Measurements from ENCODE around the gene NDUFV1.
A peak's percentile ranks its signal among the peaks of the same experiment; 100 is the strongest.
"Not testable (repeated sequence)": the region's sequence is repeated elsewhere in the genome, so short reads cannot be mapped to it uniquely, and the experiment has no call there.

The NDUFV1 gene

GRCh38 chr11:67586568-67587250 lies 20.0 kb upstream of the NDUFV1 start:
- DNase-seq: no peak

DNA sequence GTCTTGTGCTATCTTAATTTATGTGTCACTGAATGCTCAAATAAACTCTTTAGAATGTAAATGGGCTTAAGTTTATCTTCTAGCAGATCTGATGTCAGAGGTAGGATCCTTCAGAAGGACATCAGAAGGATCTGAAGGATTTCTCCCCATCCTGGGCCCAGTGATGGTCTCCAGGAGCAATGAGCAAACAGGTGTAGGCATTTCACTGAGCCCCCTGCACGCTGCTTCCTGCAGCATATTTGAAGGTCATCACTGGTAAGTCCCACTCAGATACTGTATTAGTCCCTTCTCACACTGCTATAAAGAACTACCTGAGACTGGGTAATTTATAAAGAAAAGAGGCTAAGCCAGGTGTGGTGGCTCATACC lies 18.6 kb upstream of the NDUFV1 start:
- no peak for DNase-seq

DNA sequence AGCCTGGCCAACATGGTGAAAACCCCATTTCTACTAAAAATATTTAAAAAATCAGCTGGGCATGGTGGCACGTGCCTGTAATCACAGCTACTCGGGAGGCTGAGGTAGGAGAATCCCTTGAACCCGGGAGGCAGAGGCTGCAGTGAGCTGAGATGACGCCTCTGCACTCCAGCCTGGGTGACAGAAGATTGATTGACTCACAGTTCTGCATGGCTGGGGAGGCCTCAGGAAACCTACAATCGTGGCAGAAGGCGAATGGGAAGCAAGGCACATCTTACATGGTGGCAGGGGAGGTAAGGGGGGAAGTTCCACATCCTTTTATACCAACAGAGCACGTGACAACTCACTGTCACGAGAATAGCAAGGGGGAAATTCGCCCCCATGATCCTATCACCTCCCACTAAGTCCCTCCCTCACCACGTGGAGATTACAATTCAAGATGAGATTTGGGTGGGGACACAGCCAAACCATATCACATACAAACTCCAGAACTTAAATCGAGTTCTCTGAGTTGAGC lies 17.8 kb upstream of the NDUFV1 start:
- DNase-seq: not testable (repeated sequence)

DNA sequence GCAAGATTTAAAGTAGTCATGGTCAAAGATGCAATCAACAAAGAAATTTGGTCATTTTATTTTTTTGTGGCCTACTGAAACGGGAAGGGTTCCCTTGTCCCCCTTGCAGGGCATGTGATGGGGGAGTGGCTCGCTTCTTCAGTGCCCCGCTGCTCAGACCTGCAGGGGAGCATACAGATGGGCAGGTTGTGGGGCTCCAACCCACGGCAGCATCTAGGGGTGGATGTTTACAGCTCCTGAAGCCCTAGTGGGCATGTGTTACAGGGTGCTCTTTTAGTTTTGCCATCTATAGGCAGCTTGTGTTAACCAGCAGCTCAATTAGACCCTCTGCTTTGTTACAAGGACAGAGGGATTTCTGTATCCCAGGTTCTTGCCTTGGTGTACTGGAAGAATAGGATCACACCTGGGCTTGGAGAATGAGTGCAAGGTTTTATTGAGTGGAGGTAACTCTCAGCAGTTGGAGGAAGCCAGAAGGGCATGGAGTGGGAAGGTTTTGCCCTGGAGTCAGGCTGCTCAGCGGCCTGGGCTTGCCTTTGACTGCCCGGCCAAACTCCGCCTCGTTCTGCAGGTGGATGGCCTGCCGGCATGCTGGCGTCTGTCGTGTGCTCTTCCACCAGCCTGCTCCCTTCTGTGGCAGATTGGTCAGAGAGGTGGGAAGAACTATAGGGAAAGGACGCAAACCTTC lies 13.7 kb upstream of the NDUFV1 start:
- no peak for DNase-seq

DNA sequence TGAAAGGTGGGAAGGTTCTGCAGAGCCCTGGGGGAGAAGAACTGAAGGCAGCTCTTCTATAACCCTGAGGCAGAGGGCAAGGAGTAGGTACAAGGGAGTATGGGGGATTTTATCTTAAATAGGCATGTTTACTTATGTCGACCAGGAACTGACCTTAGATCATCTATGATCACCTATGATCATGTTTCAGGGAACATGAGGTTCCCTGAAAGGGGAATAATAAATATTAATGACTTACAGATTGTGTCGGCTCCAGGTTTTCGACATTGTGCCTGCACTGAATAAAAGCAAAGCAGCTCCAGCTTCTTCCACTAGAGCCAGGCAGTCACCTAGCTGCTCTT lies 13.2 kb upstream of the NDUFV1 start:
- no peak for DNase-seq

- DNase-seq: no peak
These were observed 12.3 kb upstream of the NDUFV1 start for GRCh38 chr11:67594480-67594879.

DNA sequence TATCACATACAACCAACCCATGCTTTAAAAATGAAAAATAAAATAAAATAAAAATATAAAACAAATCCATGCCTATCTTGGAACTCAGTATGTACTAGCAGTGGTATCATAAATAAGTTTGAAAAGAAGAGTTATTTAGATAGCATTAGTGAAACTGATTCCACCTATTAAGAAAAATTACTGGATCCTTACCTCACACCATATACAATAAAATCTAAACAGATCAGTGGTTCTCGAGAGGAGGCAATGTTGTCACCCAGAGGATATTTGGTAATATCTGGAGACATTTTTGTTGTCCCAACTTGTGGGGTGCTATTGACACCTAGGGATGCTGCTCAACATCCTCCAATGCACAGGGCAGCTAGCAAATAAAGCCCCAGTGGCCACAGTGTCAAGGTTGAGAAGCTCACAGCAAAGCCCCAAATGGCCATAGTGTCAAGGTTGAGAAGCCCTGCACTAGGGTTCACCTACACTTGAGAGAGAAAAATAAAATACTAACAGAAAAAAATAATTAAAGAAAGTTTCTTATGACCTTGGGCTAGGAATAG lies 9.9 kb upstream of the NDUFV1 start:
- DNase-seq: no peak

DNA sequence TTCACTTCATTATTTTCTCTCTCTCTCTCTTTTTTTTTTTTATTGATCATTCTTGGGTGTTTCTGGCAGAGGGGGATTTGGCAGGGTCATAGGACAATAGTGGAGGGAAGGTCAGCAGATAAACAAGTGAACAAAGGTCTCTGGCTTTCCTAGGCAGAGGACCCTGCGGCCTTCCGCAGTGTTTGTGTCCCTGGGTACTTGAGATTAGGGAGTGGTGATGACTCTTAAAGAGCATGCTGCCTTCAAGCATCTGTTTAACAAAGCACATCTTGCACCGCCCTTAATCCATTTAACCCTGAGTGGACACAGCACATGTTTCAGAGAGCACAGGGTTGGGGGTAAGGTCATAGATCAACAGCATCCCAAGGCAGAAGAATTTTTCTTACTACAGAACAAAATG lies 9.3 kb upstream of the NDUFV1 start:
- not testable (repeated sequence) for DNase-seq

GRCh38 chr11:67597963-67598362 lies 8.8 kb upstream of the NDUFV1 start:
- not testable (repeated sequence) for DNase-seq

DNA sequence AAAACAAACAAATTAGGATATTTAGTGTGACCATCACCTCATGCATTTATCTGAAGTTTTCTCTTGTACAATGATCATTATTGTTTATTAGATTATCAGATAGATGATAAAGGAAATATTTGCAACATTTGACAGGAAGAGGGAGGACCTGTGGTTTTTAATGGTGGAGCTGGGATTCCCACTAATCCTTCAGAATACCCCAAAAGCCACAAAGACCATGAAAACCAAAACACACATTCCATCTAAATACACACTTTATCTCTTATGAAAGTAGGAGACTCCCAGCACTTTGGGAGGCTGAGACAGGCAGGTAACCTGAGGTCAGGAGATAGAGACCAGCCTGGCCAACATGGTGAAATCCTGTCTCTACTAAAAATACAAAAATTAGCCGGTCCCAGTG lies 7.6 kb upstream of the NDUFV1 start:
- no peak for DNase-seq

GRCh38 chr11:67600324-67601029 lies 6.3 kb upstream of the NDUFV1 start:
- no peak for DNase-seq

DNA sequence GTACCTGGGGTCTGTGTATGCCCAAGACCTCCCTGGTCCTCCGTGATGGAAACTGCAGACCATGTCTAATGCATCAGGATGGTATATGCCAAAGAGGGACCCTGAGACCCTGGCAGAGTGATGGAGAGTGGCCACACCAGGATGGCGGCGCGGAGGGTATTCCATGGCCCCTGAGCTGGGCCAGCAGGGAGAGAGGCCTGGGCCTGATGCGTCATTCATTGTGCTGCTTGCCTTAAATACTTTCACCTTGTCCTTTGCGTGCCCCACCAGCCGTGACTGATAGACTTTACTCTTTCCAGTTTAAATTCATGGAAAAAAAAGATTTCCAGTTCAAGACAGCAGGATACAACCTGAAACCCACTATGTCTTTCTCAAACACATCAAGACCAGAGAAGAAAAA lies 5.6 kb upstream of the NDUFV1 start:
- no peak for DNase-seq

DNA sequence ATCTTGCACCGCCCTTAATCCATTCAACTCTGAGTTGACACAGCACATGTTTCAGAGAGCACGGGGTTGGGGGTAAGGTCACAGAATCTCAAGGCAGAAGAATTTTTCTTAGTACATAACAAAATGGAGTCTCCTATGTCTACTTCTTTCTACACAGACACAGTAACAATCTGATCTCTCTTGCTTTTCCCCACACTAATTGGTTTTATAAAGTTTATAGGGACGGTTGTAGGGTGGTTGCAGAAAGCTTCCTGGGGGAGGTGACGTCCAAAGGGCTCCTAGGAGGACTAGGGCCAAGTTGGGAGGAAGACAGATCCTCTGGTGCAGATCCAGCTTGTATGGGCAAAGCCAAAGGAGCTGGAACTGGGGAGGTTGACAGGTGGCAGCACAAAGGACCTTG lies 2.6 kb upstream of the NDUFV1 start:
- not testable (repeated sequence) for DNase-seq

DNA sequence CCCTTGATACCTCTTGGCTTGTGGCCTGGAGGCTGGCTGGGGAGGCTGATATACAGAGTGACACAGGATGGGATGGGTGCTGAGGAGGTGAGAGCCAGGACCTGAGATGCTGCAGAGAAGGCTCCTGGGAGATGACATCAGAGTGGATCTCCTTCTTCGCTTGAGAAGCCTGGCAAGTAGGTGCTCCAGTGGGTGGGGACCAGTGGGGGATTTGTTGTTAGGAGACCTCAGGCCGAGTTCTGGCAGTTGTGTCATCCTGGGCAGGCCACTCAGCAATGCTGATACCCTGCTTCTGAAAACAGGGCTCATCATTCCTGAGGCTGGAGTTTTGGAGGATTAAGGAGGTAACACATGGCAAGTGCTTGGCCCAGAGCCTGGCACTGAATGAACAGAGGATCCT lies 1.9 kb upstream of the NDUFV1 start:
- peak; percentile 77 to 82 for DNase-seq

- peak; percentile 77 to 82 for DNase-seq
These were observed 1.3 kb upstream of the NDUFV1 start for GRCh38 chr11:67605231-67606011.

DNA sequence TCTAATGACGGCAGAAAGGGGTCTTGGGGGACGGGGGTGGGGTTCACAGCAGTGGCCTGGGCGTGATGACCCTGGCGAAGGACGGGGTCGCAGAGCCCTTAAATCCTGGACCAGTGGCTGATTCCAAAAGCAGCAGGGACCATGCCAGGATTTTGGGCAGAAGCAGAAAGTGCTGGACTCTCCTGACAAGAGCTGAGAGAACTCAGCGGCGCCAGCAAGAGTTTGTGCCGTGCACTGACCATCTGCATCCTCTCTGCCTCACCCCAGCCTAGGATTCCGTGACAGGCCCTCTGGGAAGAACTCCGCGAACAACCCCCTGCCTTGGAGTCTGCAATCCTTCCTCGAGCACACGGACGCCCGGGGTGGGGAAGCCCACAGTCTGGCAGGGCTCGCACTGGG lies 644 bp upstream of the NDUFV1 start:
- peak in 1 of 2 experiments; percentile 28 for DNase-seq

DNA sequence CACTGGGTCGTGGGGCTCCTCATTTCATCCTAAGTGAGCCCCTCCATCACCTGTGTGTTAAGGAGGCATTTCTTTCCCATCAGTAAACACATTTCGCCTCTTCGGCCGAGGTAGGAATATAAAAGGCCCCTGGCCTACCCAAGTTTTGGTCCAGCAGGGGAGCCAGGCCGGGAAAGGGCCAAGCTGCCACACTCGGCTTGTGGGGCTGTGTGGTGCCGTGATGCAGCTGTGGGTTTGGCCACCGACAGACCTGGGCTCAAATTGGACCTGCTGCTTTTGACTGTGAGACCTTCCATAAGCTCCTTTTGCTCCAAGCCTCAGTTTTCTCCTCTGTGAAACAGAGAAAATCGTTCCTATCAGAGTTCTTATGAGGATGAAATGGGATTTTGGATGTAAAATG lies 771 bp downstream of the NDUFV1 start:
- no peak for DNase-seq

GRCh38 chr11:67608486-67608885 lies 1.8 kb downstream of the NDUFV1 start:
- DNase-seq: no peak

- no peak for DNase-seq
These were observed 2.6 kb downstream of the NDUFV1 start for GRCh38 chr11:67609316-67609715.

DNA sequence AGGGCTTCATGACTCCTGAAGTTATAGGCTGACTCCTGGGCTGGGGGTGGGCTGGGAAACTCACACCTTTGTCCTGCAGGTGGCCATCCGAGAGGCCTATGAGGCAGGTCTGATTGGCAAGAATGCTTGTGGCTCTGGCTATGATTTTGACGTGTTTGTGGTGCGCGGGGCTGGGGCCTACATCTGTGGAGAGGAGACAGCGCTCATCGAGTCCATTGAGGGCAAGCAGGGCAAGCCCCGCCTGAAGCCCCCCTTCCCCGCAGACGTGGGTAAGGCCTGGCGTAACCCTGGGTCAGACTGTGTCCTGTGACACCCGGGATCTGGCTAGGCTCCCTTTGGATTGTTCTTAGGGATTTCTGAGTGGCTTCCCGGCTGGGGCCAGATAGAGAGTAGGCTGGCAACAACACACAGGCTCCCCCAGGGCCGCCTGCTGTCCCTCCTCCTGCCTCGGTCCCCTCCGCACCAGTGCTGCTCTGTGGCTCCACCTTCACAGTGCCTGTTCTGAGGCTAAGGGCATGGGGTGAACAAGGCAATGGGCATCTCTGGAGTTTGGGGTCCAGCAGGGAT lies 3.6 kb downstream of the NDUFV1 start:
- no peak for DNase-seq

GRCh38 chr11:67611165-67611564 lies 4.4 kb downstream of the NDUFV1 start:
- DNase-seq: no peak
